ENCODE measurements around the gene LRRC8B.

- TF ChIP-seq, protein P1, sequence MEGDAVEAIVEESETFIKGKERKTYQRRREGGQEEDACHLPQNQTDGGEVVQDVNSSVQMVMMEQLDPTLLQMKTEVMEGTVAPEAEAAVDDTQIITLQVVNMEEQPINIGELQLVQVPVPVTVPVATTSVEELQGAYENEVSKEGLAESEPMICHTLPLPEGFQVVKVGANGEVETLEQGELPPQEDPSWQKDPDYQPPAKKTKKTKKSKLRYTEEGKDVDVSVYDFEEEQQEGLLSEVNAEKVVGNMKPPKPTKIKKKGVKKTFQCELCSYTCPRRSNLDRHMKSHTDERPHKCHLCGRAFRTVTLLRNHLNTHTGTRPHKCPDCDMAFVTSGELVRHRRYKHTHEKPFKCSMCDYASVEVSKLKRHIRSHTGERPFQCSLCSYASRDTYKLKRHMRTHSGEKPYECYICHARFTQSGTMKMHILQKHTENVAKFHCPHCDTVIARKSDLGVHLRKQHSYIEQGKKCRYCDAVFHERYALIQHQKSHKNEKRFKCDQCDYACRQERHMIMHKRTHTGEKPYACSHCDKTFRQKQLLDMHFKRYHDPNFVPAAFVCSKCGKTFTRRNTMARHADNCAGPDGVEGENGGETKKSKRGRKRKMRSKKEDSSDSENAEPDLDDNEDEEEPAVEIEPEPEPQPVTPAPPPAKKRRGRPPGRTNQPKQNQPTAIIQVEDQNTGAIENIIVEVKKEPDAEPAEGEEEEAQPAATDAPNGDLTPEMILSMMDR (IDR thresholded peaks at IDR 0.05; ENCODE audit: borderline replicate concordance, extremely low read depth, low read length, poor library complexity, severe bottlenecking): no peak
- no peak for TF ChIP-seq EZH2 (IDR thresholded peaks at IDR 0.05; ENCODE audit: borderline replicate concordance, low read depth, low read length, severe bottlenecking)
Measured at GRCh38 chr1:89573410-89573809, 48.8 kb downstream of the LRRC8B start.

All from DND-41 (cell line).